ENCODE results near the gene ADGRL1. TPM values are rescaled to one million over a fixed set of nuclear protein-coding genes. Genes with fewer than 3 reads are reported as not detected.

Gene ADGRL1
- total RNA-seq, 4 donors from 2014 or later: 0.76 to 3.5 (median 1.2) TPM

GRCh38 chr19:14135355-14135754 is 70.6 kb downstream of the ADGRL1 start:
- peak overlapping the region in 1 of 4 donors; percentile 64 for H3K4me3 ChIP-seq

GRCh38 chr19:14127929-14128509 is 78.0 kb downstream of the ADGRL1 start:
- DNase-seq (peak; percentile 75 to 95), ATAC-seq (peak; percentile 88 to 95)
- H3K27me3 ChIP-seq: no peaks in the 10 kb centered on the region
- peak overlapping the region; percentile 86 to 96 (median 94) for H3K27ac ChIP-seq
- no peaks in the 10 kb centered on the region for H3K9me3 ChIP-seq
- in situ Hi-C loops (cut with MboI; ENCODE audit: low sequenced_read_pairs in 4 of 4): no loop called here
- peak overlapping the region in 1 of 4 donors; percentile 6 for H3K4me3 ChIP-seq
- intact Hi-C loops (cut with DNase I; ENCODE audit: low total_unique reads): loop anchor here (1.0 kb wide), 1 partner anchor 10 kb away; no protein-coding TSS in a partner anchor
- no peak for TF ChIP-seq POLR2A (IDR thresholded peaks at IDR 0.05)
- TF ChIP-seq CTCF (IDR thresholded peaks at IDR 0.05 in 4 of 5, conservative IDR thresholded peaks at IDR 0.05 in 1 of 5): no peak
- H3K4me1 ChIP-seq: peaks cover 29 to 31% of the 10 kb centered on the region in 2 donors
- H3K36me3 ChIP-seq: no peaks in the 10 kb centered on the region

More at GRCh38 chr19:14135355-14135754, 70.6 kb downstream of the ADGRL1 start:
- Histone ChIP-seq H3K27ac (peak overlapping the region in 1 of 4 donors; percentile 78), H3K9me3 (no peaks in the 10 kb centered on the region), H3K4me1 (peaks cover 28 to 32% of the 10 kb centered on the region in 2 donors), H3K27me3 (no peaks in the 10 kb centered on the region), H3K36me3 (no peaks in the 10 kb centered on the region)
- TF ChIP-seq CTCF (IDR thresholded peaks at IDR 0.05 in 4 of 5, conservative IDR thresholded peaks at IDR 0.05 in 1 of 5) (no peak), POLR2A (IDR thresholded peaks at IDR 0.05) (no peak)
- intact Hi-C loops (cut with DNase I; ENCODE audit: low total_unique reads): loop anchor here (5.0 kb wide), 3 partner anchors 128 to 272 kb away; partner anchors contain the start of gene RFX1
- in situ Hi-C loops (cut with MboI; ENCODE audit: low sequenced_read_pairs in 4 of 4): no loop called here
- ATAC-seq (no peak), DNase-seq (no peak)

- DNase-seq (peak; percentile 83 to 97), ATAC-seq (peak; percentile 82 to 83)
- in situ Hi-C loops (cut with MboI; ENCODE audit: low sequenced_read_pairs in 4 of 4) (no loop called here), intact Hi-C loops (cut with DNase I; ENCODE audit: low total_unique reads) (no loop called here)
- Histone ChIP-seq H3K9me3 (no peaks in the 10 kb centered on the region), H3K4me3 (peak overlapping the region in 1 of 4 donors; percentile 6), H3K36me3 (no peaks in the 10 kb centered on the region), H3K4me1 (peaks cover 29 to 31% of the 10 kb centered on the region in 2 donors), H3K27me3 (no peaks in the 10 kb centered on the region), H3K27ac (peak overlapping the region; percentile 86 to 96 (median 94))
- TF ChIP-seq CTCF (IDR thresholded peaks at IDR 0.05 in 4 of 5, conservative IDR thresholded peaks at IDR 0.05 in 1 of 5): no peak
- peak; percentile 30 to 54 for TF ChIP-seq POLR2A (IDR thresholded peaks at IDR 0.05)
Measured at GRCh38 chr19:14127176-14127575, 78.8 kb downstream of the ADGRL1 start.

- in situ Hi-C loops (cut with MboI; ENCODE audit: low sequenced_read_pairs in 4 of 4): no loop called here
- no peaks in the 10 kb centered on the region for H3K27me3 ChIP-seq
Measured at GRCh38 chr19:14122924-14123323, 83.0 kb downstream of the ADGRL1 start.

More at GRCh38 chr19:14122924-14123323, 83.0 kb downstream of the ADGRL1 start:
- H3K36me3 ChIP-seq: no peaks in the 10 kb centered on the region
- no peak for TF ChIP-seq POLR2A (IDR thresholded peaks at IDR 0.05)
- no peak for TF ChIP-seq CTCF (IDR thresholded peaks at IDR 0.05 in 4 of 5, conservative IDR thresholded peaks at IDR 0.05 in 1 of 5)
- no peak for ATAC-seq
- peaks cover 31 to 35% of the 10 kb centered on the region in 2 donors for H3K4me1 ChIP-seq
- peak overlapping the region in 1 of 4 donors; percentile 5 for H3K27ac ChIP-seq
- H3K9me3 ChIP-seq: no peaks in the 10 kb centered on the region
- intact Hi-C loops (cut with DNase I; ENCODE audit: low total_unique reads): no loop called here
- no peak for DNase-seq
- H3K4me3 ChIP-seq: no peak overlapping the region
